D721Med (cell line): Measurements from ENCODE around the gene CHAD.
"Not testable (repeated sequence)": the region's sequence is repeated elsewhere in the genome, so short reads cannot be mapped to it uniquely, and the experiment has no call there.

ENCODE experiments used
- DNase-seq: peaks from one replicate; pipeline ENCODE4 v3.0.0; 2011; ENCODE audit warnings: low spot score; ENCODE audit not compliant: insufficient read length
- FAIRE-seq: peaks from 2 replicates; lab custom pipeline; 2011; peaks lifted over from hg19 to GRCh38; lab: Jason Lieb, UNC
- CTCF ChIP-seq: IDR thresholded peaks from 2 replicates; pipeline ENCODE4 v1.5.1; 2012; ENCODE audit warnings: mild to moderate bottlenecking, control low read depth; ENCODE audit not compliant: insufficient read depth; ENCODE audit errors: missing control alignments

The CHAD gene

GRCh38 chr17:50432125-50432762 is 36.4 kb downstream of the CHAD start:
- DNase-seq: no peak
- no peak for TF ChIP-seq CTCF
- no peak for FAIRE-seq

- DNase-seq (no peak), FAIRE-seq (no peak)
- TF ChIP-seq CTCF: no peak
These were observed 37.7 kb downstream of the CHAD start for GRCh38 chr17:50430821-50431618.

DNA sequence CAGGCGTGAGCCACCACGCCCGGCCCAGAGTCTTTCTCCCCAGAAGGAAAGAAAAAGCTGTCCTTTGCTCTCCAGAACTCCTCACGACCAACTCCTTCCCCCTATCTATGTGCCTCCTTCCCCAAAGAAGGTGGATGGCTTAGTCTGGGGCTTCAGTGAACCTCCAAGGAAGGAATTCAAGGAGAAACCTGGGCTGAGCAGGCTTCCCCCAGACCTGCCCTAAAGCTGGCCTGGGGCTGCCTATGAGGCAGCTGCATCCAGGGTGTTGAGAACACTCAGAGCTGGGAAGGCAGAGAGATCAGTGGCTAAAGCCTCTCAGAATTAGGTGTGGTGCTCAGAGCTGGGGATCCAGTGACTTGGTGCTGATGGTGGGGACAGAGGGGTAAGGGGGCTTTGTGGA is 38.9 kb downstream of the CHAD start:
- FAIRE-seq (no peak), DNase-seq (no peak)
- no peak for TF ChIP-seq CTCF

GRCh38 chr17:50428831-50429424 is 39.8 kb downstream of the CHAD start:
- FAIRE-seq (no peak), DNase-seq (no peak)
- no peak for TF ChIP-seq CTCF

GRCh38 chr17:50428126-50428525 is 40.6 kb downstream of the CHAD start:
- not testable (repeated sequence) for FAIRE-seq, DNase-seq

DNA sequence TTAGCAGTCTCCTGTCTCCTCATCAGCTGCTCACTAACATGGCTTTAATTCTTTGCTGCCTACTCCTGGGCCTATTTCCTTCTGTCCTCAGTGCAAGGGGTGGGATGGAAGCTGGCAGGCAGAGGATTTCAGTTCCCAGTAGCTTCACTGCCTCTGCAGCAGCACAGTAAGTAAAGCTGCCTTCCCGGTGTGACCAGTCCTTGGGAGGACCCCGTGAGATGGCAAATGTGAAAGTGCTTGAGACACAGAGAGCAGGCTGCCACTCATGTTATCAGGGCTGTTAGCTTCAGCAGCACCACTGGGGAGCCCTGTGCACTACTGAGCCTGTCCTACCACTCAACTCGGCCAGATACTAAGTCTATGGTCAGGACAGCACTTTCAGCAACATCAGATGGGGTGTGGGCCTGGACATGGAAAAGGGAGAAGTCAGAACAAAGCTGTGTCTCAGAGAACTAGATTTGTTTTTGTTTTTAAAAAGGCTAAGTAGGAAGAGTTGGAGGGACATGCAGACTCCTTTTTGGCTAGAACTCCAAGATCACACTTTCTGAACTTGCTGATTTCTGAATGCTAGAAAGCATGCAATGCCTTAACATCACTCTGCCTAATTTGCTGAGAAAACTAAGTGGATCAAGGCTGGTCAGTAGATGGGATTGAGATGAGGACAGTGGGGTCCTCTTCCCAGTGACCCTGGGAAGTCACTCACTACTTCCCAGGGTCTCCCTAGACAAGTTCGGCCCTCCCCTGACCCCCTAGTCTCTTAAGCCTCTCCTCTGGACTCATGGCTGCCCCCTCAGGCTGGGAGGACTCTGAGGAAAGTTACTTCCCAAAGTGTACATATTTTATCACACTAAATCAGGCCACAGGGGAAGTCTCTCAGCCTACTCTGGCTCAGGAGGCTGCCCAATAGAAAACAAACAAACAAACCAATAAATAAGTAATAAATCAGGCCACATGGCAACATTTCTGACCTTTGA is 41.6 kb downstream of the CHAD start:
- TF ChIP-seq CTCF: peak; percentile 12
- DNase-seq (no peak), FAIRE-seq (no peak)

DNA sequence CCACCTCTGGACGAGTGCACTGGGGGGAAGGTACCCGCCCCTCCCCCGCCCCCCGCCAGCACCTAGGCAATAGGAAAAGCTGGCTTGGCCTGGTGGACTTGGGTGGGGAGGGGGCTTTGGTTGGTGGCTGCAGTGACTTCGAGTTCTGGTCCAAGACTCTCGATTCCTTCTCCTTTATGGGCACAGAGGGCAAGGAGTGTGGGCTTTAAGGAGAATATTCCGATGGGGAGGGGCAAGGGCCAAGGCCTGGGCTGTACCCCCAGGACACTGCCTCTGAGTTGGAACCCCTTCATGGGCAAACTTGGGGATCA is 42.3 kb downstream of the CHAD start:
- DNase-seq (no peak), FAIRE-seq (no peak)
- TF ChIP-seq CTCF: no peak
